ENCODE results near the gene TEX22.

DNA sequence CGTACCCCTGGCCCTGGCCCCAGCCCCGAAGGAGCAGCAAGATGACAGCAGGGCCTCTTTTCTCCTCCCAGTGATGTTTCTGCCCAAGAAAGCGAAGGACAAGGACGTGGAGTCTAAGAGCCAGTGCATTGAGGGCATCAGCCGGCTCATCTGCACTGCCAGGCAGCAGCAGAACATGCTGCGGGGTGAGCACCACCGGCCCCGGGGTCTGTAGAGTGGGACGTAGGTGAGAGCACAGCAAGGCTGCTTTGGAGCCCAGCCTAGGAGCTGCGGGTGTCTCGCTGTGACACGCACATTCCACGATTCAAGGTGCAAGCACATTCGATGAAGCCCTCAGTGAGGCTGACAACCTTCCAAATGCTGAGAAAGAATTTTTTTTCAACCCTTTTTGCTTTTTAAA is 5.2 kb upstream of the TEX22 start:
- TF ChIP-seq TCF7 (CRISPR knock-in tag; IDR thresholded peaks at IDR 0.05; ENCODE audit: low read depth) (no peak), OVOL2 (CRISPR knock-in tag; IDR thresholded peaks at IDR 0.05; ENCODE audit: borderline replicate concordance) (no peak)
- TF ChIP-seq, protein P1, sequence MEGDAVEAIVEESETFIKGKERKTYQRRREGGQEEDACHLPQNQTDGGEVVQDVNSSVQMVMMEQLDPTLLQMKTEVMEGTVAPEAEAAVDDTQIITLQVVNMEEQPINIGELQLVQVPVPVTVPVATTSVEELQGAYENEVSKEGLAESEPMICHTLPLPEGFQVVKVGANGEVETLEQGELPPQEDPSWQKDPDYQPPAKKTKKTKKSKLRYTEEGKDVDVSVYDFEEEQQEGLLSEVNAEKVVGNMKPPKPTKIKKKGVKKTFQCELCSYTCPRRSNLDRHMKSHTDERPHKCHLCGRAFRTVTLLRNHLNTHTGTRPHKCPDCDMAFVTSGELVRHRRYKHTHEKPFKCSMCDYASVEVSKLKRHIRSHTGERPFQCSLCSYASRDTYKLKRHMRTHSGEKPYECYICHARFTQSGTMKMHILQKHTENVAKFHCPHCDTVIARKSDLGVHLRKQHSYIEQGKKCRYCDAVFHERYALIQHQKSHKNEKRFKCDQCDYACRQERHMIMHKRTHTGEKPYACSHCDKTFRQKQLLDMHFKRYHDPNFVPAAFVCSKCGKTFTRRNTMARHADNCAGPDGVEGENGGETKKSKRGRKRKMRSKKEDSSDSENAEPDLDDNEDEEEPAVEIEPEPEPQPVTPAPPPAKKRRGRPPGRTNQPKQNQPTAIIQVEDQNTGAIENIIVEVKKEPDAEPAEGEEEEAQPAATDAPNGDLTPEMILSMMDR (IDR thresholded peaks at IDR 0.05) = no peak

All from WTC11 (cell line).